T-helper 1 cell (primary cell): Measurements from ENCODE around the gene TTYH3.

Experiments
- DNase-seq, 5 donors: peaks; one replicate each; pipeline ENCODE4 v3.0.0-alpha.2; 2012 to 2020

The TTYH3 gene

GRCh38 chr7:2635810-2636701, 4.3 kb downstream of the TTYH3 start:
- no peak for DNase-seq

GRCh38 chr7:2637066-2637471, 5.3 kb downstream of the TTYH3 start:
- no peak for DNase-seq

DNA sequence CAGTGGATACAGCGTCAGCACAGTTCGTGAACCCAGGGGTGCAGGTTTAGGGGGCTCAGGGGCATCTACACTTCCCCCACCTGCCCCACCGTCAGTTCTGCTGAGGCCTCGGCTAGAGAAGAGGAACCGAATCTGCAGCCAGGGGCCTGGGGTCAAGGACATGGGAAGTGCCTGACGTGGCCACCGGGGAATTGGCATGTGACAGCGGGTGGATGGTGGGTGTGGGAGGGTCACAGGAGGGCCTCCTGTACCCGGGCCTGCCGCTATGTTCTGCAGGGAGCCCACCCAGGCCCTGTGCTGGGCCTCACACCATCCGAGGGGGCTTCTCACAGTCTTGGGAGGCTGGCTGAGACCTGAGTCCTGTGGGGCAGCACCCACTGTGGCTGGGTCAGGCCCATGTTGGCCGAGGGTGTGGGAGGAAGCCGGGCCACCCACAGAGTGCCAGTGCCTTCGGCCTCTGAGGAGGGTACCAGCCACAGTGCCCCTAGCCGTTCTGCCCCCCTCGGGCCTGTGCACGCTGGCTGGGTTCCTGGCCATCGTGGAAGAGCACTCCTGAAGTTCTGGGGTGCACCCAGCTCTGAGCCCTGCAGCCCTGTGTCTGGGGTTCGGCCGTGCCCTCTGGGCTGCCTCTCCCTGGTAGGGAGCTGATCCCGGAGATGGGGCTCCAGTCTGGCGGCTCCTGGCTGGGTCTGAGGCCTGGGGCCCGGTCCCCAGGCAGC, 5.9 kb downstream of the TTYH3 start:
- DNase-seq: no peak

DNA sequence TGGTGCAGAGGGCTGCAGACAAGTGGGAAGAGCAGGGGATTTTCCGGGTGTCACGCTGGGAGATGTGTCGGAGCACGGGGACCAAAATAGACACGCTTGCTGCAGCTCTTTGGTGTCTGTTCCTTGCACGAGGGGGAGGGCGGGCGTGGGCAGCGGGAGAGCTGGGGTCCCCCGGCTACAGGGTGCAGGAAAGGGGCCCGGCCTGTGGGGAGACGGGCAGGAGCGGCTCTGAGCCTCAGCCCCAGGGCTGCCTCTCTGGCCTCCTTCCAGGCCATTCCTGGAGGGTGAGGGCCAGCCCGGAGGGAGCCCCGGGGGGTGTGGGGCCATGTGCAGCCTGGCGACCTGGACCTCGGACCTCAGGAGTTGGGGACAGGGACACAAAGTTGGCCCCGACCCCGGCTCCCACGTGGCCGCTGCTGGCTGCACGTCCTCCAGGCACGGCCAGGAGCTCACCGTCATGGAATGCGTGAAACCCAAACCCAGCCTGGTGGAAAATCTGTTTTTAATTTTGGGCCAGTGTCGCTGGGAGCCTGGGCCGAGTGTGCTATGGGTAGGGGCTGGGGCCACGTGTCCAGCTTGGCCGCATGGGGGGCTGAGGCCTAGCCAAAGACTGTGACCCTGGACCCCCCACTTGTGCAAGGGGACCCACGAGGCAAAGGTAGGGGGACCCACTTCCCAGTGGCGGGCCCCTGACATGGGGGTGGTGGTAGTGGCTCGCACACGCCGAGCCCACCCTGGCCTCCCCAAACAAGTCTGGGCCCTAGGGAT, 6.6 kb downstream of the TTYH3 start:
- DNase-seq: no peak

DNA sequence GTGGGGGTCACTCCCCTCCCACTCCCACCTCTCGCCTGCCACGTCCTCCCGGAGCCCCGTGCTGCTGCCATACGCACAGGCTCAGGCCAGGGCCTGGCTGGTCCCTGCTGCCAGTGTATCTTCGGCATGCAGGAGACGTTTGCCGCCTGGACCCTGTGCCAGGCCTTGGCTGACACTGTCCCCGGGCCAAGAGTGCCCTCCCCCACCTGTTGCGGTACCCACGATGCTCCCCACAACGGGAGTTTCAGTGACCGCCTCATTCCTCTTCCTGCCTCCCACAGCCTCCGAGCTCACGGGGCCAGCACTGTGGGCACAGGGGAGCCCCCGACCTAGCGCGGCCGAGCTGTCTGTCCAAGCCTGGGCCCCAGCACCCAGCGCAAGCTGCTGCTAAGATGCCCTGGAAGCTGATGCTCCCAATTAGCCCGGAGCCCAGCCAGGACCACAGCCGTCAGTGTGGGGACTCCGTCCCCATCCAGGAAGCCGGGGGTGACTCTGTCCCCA, 7.4 kb downstream of the TTYH3 start:
- no peak for DNase-seq

- DNase-seq: no peak
Measured at GRCh38 chr7:2639695-2640481, 8.1 kb downstream of the TTYH3 start.

- no peak for DNase-seq
Measured at GRCh38 chr7:2640482-2640830, 8.7 kb downstream of the TTYH3 start.

DNA sequence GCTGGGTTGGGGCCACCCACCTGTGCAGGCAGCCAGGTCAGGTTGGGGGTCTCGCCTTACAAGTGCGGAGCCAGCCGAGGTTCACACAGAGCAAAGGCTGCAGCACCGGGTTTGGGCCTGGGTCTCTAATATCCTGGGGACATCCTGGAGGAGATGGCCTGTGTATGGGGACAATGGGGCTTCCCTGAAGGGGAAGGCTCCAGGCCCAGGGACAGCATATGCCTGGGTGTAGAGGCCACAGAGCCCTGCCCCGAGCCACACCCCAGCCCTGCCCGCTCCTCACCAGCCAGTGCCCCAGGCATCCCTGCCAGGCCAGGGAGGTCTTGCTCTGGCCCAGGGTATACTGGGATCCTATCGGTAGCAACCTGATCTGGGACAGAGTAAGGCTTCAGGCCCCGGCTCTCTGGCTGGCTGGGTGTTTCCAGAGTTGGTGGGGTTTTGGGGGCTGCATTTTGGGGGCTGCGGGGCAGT, 9.1 kb downstream of the TTYH3 start:
- DNase-seq: no peak

DNA sequence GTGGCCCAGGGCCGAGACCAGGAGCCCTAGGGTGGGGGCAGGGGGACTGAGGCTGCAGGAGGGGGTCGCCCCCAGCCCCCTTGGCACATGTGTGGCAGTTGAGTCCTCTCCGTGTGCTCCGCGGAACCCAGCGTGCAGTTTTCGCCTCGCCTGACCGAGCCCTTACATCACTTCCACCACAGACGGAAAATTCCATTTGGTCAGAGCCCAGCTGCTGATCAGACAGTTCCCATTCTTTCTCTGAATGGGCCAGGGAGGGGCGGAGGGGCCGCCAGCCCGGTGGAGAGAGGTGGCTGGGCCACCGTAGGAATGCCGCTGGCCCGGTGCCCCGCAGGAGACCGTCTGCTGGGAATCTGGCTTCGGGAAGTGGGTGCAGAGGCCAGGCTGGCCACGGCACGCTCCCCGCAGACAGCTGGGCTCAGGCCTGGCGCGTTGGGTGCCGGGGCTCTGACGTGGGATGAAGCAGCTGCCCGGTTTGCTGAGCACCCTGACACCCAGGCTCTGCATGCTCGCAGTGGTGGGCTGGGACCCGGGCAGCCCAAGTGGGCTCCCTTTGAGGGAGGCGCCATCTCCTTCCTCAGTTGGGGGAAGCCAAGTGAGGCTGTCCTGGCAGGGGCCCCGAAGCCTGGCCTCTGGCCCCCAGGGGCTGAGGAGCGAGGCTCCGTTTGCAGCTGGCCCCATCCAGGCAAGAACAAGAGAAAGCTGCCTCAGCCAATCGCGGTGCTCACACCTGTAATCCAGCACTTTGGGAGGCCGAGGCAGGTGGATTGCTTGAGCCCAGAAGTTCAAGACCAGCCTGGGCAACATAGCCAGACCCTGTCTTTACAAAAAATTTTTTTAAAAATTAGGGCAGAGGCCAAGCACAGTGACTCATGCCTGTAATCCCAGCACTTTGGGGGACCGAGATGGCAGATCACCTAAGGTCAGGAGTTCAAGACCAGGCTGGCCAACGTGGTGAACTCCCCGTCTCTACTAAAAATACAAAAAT, 9.9 kb downstream of the TTYH3 start:
- no peak for DNase-seq

GRCh38 chr7:2643386-2644219, 11.8 kb downstream of the TTYH3 start:
- DNase-seq: no peak

GRCh38 chr7:2644220-2644561, 12.4 kb downstream of the TTYH3 start:
- DNase-seq: no peak

- DNase-seq: no peak
Measured at GRCh38 chr7:2644562-2645273, 12.9 kb downstream of the TTYH3 start.

- peak in 1 of 5 donors; percentile 65 for DNase-seq
Measured at GRCh38 chr7:2645274-2645868, 13.6 kb downstream of the TTYH3 start.

DNA sequence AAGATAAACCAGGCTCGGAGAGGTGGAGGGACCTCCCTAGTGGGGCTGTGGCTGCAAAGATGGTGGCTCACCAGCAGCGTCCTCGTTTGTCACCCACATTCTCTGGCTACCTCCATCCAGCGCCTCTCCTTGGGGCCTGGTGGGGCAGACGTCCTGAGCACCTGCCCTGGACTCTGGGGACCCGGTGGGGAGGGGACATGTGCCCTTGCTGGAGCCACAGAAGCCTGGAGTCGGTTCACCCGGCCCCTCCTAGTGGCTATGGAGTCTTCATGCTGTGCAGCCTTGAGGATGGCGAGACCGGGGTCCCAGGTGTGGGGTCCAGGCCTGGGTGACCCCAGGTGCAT, 14.5 kb downstream of the TTYH3 start:
- DNase-seq: no peak

GRCh38 chr7:2646680-2647571, 15.1 kb downstream of the TTYH3 start:
- no peak for DNase-seq

DNA sequence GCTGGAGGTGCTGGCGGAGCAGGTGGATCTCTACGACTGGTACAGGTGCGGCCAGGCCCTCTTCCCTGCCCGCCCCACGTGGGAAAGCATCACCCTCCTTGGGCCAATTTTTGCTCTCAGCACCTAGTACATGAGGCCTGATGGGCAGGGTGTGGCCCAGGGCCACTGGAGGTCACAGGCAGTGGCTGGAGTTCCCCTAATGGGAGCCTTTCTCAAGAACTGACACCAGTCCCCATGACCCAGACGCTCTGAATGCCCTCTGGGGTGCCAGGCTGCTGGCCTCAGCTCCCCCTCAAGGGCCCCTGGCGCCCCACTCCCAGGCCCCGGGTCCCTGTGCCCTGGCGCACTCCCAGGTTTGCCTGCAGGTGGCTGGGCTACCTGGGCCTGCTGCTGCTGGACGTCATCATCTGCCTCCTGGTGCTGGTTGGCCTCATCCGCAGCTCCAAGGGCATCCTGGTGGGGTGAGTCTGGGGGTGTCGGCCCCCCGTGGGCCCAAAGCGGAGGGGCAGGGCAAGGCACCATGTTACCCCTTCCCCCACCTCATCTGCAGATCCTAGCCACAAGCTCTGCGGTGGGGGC, 15.9 kb downstream of the TTYH3 start:
- no peak for DNase-seq

GRCh38 chr7:2649139-2649838, 17.5 kb downstream of the TTYH3 start:
- DNase-seq: no peak
